GM12878 (cell line): ENCODE results near the gene NPAS3. TPM values are rescaled to one million over a fixed set of nuclear protein-coding genes. Genes with fewer than 3 reads are reported as not detected.

Source experiments
- ATAC-seq: fragments of 200-7000 bp; cut with Tn5 transposase; 3 replicates; pipeline ENCODE4 v1.9.1; 2020; ENCODE audit warnings: mild to moderate bottlenecking, moderate library complexity
- BruUV-seq: library from RNA; stranded (reverse); fragments of 400-500 nt; replicated peaks from 2 replicates; lab custom pipeline; 2021; lab: Mats Ljungman, UMichigan
- CTCF ChIA-PET: fragments of 300-600 bp; sonication (Branson Sonifier 250); formaldehyde crosslinking; extraction: SDS; loops from one replicate; lab custom pipeline; 2021; ENCODE audit warnings: inconsistent platforms; lab: Yijun Ruan, JAX
- POLR2A ChIA-PET: fragments of 350-600 bp; formaldehyde crosslinking; extraction: SDS; loops from one replicate; lab custom pipeline; 2021; ENCODE audit warnings: inconsistent platforms; lab: Charles Lee
- RAD21 ChIA-PET: fragments of 300-600 bp; sonication (Branson Sonifier 250); formaldehyde crosslinking; loops from one replicate; lab custom pipeline; 2023; ENCODE audit warnings: antibody characterized with exemption; ENCODE audit not compliant: unreplicated experiment; lab: Charles Lee
- SMC1A ChIA-PET: fragments of 300-600 bp; sonication (Branson Sonifier 250); formaldehyde crosslinking; loops from one replicate; lab custom pipeline; 2023; ENCODE audit not compliant: unreplicated experiment, uncharacterized antibody; lab: Charles Lee
- DNase-seq: peaks from one replicate; pipeline ENCODE4 v3.0.0-alpha.2; 2011; ENCODE audit warnings: low read depth, low spot score
- FAIRE-seq: peaks from 3 replicates; lab custom pipeline; 2011; peaks lifted over from hg19 to GRCh38; lab: Jason Lieb, UNC
- H2AFZ ChIP-seq: 2 replicates; pipeline ENCODE4 v1.6.0; 2011; ENCODE audit warnings: low read depth, low read length, control low read depth; ENCODE audit not compliant: control insufficient read depth
- H3K27ac ChIP-seq: 2 replicates; pipeline ENCODE4 v1.5.1; 2011; ENCODE audit warnings: control low read depth; ENCODE audit not compliant: control insufficient read depth, insufficient read depth
- H3K27me3 ChIP-seq, 2 experiments: replicated peaks in 1 of 2; 2 replicates each; pipeline versions ENCODE4 v1.6.0 to v1.6.1; 2011; ENCODE audit warnings: low read length in 1 of 2; ENCODE audit not compliant: control insufficient read depth in 2 of 2, insufficient read depth in 2 of 2
- H3K36me3 ChIP-seq, 2 experiments: 2 replicates each; pipeline ENCODE4 v1.5.1; 2011; ENCODE audit warnings: low read length in 1 of 2; ENCODE audit not compliant: control insufficient read depth in 2 of 2, insufficient read depth in 2 of 2
- H3K4me1 ChIP-seq: 2 replicates; pipeline ENCODE4 v1.6.1; 2011; ENCODE audit warnings: mild to moderate bottlenecking, low read length, moderate library complexity, mixed read lengths; ENCODE audit not compliant: control insufficient read depth, insufficient read depth
- H3K4me2 ChIP-seq: 2 replicates; pipeline ENCODE4 v1.6.0; 2011; ENCODE audit warnings: control low read depth; ENCODE audit not compliant: control insufficient read depth, insufficient read depth
- H3K4me3 ChIP-seq: fragments of 200-600 bp; sonication (generic); 2 replicates; pipeline ENCODE4 v1.5.1; 2016
- H3K79me2 ChIP-seq: 2 replicates; pipeline ENCODE4 v1.6.0; 2011; ENCODE audit warnings: low read length; ENCODE audit not compliant: control insufficient read depth, insufficient read depth
- H3K9ac ChIP-seq: 2 replicates; pipeline ENCODE4 v1.8.0; 2011; ENCODE audit warnings: low read length, control low read depth, mixed read lengths; ENCODE audit not compliant: control insufficient read depth, insufficient read depth
- H3K9me3 ChIP-seq: replicated peaks from 3 replicates; pipeline ENCODE4 v1.5.1; 2011; ENCODE audit warnings: mild to moderate bottlenecking, low read length; ENCODE audit not compliant: control insufficient read depth, insufficient read depth
- H4K20me1 ChIP-seq: 2 replicates; pipeline ENCODE4 v1.6.0; 2011; ENCODE audit not compliant: control insufficient read depth, insufficient read depth
- NFXL1 ChIP-seq: fragments of 450-650 bp; IDR thresholded peaks from 2 replicates; pipeline ENCODE4 v1.6.1; 2017; ENCODE audit warnings: antibody characterized with exemption, mild to moderate bottlenecking, borderline replicate concordance
- NR2C1 ChIP-seq: fragments of 450-650 bp; IDR thresholded peaks from 2 replicates; pipeline ENCODE4 v1.6.1; 2017; ENCODE audit warnings: antibody characterized with exemption, mild to moderate bottlenecking, moderate library complexity
- PAX5 ChIP-seq: IDR thresholded peaks from 2 replicates; pipeline ENCODE4 v1.6.1; 2011; ENCODE audit warnings: low read depth, low read length, borderline replicate concordance
- PAX8 ChIP-seq: fragments of 450-650 bp; IDR thresholded peaks from 2 replicates; pipeline ENCODE4 v1.6.1; 2017; ENCODE audit warnings: mild to moderate bottlenecking, moderate library complexity
- RBBP5 ChIP-seq: fragments of 200-600 bp; sonication (generic); conservative IDR thresholded peaks from 2 replicates; pipeline ENCODE4 v1.6.1; 2016
- SMAD5 ChIP-seq: IDR thresholded peaks from 2 replicates; pipeline ENCODE4 v1.6.1; 2016; ENCODE audit warnings: antibody characterized with exemption, low read depth
- SPI1 ChIP-seq: IDR thresholded peaks from 2 replicates; pipeline ENCODE4 v1.6.1; 2011; ENCODE audit warnings: low read depth, mild to moderate bottlenecking, low read length, moderate library complexity, borderline replicate concordance; ENCODE audit not compliant: insufficient read depth
- ZNF207 ChIP-seq: fragments of 450-650 bp; IDR thresholded peaks from 2 replicates; pipeline ENCODE4 v1.6.1; 2014; ENCODE audit warnings: antibody characterized with exemption, mild to moderate bottlenecking, borderline replicate concordance
- WGBS: methylation state at CpG from one replicate; pipeline ENCODE4 v1.1.6; 2016; ENCODE audit warnings: low lambda C conversion rate; ENCODE audit not compliant: insufficient replicate concordance, insufficient coverage; ENCODE audit errors: missing lambda C conversion rate; 5-methylcytosine and 5-hydroxymethylcytosine counted together
- in situ Hi-C: fragments of 300-500 bp; cut with MboI; formaldehyde crosslinking; loops from 9 replicates; pipeline ENCODE4 v1.14.3; 2018; ENCODE audit warnings: mixed read lengths
- intact Hi-C: fragments of 100-400 bp; cut with micrococcal nuclease; formaldehyde crosslinking; loops from one replicate; pipeline ENCODE4 v1.14.2; 2022; ENCODE audit not compliant: unreplicated experiment
- polyA plus RNA-seq, 11 experiments: library from polyadenylated mRNA; depleted of rRNA in 4 of 11; unstranded in 6 of 11; stranded (reverse) in 5 of 11; fragments of >200 nt; fragmentation: Nextera tagmentation in 4 of 11; fragmentation: Illumina TruSeq in 1 of 11; extraction: Ambion mirVana in 4 of 11; extraction: Trizol in 1 of 11; gene quantifications; 1 replicate in 1 of 11; 2 replicates in 10 of 11; pipeline versions ENCODE4 v1.2.1 to v1.2.3, GENCODE V29; 2011 to 2016; ENCODE audit warnings: inconsistent platforms in 2 of 11, missing spikeins in 2 of 11, low read depth in 1 of 11
- total RNA-seq, 4 experiments: library from RNA; depleted of rRNA in 3 of 4; stranded (reverse); fragments of >200 nt in 3 of 4; fragmentation: Illumina TruSeq in 1 of 4; extraction: Trizol in 1 of 4; gene quantifications; 2 replicates each; pipeline versions ENCODE4 v1.2.1 to v1.2.3, GENCODE V29; 2013 to 2021
- TF ChIP-seq, protein P1 (sequence below): fragments of 450-650 bp; formaldehyde crosslinking; IDR thresholded peaks from 2 replicates; pipeline ENCODE4 v1.4.0; 2022; ENCODE audit warnings: mild to moderate bottlenecking, moderate library complexity
- TF ChIP-seq, protein P2 (sequence below): fragments of 150-350 bp; IDR thresholded peaks from 2 replicates; pipeline ENCODE4 v1.6.1; 2016; ENCODE audit warnings: low read depth, low read length
- TF ChIP-seq, protein P3 (sequence below): IDR thresholded peaks from 2 replicates; pipeline ENCODE4 v1.6.1; 2012; ENCODE audit warnings: improper control_type of control experiment, low read depth, low read length; ENCODE audit not compliant: insufficient replicate concordance

The NPAS3 gene
- total and polyA plus RNA-seq, 10 of the 15 experiments (the other 5 are each of a cell fraction or from before 2014, with no cell fraction given), result under 0.01 to 2.7 (median 0.03) TPM; not detected in 6

DNA sequence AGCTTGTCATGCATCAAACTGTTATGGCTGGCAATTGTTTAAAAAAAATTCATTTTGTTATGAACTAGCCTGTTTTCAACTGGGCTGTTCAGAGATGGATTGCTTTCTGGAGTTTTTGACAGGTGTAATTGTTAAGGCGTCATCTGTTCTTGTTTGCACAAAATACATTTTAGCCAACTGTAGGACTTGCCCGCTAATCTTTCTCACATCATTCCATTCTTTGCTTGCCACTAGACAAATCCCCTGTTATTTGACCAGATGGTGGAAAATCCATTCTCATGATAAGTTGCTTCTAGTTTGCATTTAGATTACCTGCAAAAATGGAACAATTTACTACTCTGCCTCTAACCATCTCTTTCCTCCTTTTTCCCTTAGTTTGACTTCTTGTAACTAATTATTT lies 114.3 kb downstream of the NPAS3 start:
- Histone ChIP-seq H3K9ac (no peak overlapping the region), H3K9me3 (no peaks in the 10 kb centered on the region), H3K79me2 (no peaks in the 10 kb centered on the region), H2AFZ (no peak overlapping the region), H3K36me3 (no peaks in the 10 kb centered on the region), H3K4me3 (no peak overlapping the region), H3K27me3 (no peaks in the 10 kb centered on the region), H4K20me1 (no peaks in the 10 kb centered on the region), H3K4me1 (no peaks in the 10 kb centered on the region), H3K4me2 (no peak overlapping the region), H3K27ac (no peak overlapping the region)
- ATAC-seq (no peak), FAIRE-seq (no peak), DNase-seq (no peak)
- intact Hi-C loops (no loop called here), in situ Hi-C loops (no loop called here)
- BruUV-seq, result no TSS peak
- ChIA-PET RAD21 (no interaction called here), POLR2A (no interaction called here), CTCF (no interaction called here), SMC1A (no interaction called here)
- 24% methylated on average over 2 of the region's 2 CpGs for WGBS
- TF ChIP-seq PAX8, result no peak
- TF ChIP-seq, protein P1, sequence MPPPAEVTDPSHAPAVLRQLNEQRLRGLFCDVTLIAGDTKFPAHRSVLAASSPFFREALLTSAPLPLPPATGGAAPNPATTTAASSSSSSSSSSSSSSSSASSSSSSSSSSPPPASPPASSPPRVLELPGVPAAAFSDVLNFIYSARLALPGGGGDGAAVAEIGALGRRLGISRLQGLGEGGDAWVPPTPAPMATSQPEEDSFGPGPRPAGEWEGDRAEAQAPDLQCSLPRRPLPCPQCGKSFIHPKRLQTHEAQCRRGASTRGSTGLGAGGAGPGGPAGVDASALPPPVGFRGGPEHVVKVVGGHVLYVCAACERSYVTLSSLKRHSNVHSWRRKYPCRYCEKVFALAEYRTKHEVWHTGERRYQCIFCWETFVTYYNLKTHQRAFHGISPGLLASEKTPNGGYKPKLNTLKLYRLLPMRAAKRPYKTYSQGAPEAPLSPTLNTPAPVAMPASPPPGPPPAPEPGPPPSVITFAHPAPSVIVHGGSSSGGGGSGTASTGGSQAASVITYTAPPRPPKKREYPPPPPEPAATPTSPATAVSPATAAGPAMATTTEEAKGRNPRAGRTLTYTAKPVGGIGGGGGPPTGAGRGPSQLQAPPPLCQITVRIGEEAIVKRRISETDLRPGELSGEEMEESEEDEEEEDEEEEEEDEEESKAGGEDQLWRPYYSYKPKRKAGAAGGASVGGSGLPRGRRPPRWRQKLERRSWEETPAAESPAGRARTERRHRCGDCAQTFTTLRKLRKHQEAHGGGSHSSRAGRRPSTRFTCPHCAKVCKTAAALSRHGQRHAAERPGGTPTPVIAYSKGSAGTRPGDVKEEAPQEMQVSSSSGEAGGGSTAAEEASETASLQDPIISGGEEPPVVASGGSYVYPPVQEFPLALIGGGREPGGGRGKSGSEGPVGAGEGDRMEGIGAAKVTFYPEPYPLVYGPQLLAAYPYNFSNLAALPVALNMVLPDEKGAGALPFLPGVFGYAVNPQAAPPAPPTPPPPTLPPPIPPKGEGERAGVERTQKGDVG (CRISPR knock-in tag), result no peak
- TF ChIP-seq RBBP5, result no peak
- TF ChIP-seq NFXL1, result no peak
- no peak for TF ChIP-seq PAX5
- TF ChIP-seq SMAD5, result no peak
- no peak for TF ChIP-seq NR2C1
- TF ChIP-seq, protein P2, sequence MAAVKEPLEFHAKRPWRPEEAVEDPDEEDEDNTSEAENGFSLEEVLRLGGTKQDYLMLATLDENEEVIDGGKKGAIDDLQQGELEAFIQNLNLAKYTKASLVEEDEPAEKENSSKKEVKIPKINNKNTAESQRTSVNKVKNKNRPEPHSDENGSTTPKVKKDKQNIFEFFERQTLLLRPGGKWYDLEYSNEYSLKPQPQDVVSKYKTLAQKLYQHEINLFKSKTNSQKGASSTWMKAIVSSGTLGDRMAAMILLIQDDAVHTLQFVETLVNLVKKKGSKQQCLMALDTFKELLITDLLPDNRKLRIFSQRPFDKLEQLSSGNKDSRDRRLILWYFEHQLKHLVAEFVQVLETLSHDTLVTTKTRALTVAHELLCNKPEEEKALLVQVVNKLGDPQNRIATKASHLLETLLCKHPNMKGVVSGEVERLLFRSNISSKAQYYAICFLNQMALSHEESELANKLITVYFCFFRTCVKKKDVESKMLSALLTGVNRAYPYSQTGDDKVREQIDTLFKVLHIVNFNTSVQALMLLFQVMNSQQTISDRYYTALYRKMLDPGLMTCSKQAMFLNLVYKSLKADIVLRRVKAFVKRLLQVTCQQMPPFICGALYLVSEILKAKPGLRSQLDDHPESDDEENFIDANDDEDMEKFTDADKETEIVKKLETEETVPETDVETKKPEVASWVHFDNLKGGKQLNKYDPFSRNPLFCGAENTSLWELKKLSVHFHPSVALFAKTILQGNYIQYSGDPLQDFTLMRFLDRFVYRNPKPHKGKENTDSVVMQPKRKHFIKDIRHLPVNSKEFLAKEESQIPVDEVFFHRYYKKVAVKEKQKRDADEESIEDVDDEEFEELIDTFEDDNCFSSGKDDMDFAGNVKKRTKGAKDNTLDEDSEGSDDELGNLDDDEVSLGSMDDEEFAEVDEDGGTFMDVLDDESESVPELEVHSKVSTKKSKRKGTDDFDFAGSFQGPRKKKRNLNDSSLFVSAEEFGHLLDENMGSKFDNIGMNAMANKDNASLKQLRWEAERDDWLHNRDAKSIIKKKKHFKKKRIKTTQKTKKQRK, result no peak
- TF ChIP-seq, protein P3, sequence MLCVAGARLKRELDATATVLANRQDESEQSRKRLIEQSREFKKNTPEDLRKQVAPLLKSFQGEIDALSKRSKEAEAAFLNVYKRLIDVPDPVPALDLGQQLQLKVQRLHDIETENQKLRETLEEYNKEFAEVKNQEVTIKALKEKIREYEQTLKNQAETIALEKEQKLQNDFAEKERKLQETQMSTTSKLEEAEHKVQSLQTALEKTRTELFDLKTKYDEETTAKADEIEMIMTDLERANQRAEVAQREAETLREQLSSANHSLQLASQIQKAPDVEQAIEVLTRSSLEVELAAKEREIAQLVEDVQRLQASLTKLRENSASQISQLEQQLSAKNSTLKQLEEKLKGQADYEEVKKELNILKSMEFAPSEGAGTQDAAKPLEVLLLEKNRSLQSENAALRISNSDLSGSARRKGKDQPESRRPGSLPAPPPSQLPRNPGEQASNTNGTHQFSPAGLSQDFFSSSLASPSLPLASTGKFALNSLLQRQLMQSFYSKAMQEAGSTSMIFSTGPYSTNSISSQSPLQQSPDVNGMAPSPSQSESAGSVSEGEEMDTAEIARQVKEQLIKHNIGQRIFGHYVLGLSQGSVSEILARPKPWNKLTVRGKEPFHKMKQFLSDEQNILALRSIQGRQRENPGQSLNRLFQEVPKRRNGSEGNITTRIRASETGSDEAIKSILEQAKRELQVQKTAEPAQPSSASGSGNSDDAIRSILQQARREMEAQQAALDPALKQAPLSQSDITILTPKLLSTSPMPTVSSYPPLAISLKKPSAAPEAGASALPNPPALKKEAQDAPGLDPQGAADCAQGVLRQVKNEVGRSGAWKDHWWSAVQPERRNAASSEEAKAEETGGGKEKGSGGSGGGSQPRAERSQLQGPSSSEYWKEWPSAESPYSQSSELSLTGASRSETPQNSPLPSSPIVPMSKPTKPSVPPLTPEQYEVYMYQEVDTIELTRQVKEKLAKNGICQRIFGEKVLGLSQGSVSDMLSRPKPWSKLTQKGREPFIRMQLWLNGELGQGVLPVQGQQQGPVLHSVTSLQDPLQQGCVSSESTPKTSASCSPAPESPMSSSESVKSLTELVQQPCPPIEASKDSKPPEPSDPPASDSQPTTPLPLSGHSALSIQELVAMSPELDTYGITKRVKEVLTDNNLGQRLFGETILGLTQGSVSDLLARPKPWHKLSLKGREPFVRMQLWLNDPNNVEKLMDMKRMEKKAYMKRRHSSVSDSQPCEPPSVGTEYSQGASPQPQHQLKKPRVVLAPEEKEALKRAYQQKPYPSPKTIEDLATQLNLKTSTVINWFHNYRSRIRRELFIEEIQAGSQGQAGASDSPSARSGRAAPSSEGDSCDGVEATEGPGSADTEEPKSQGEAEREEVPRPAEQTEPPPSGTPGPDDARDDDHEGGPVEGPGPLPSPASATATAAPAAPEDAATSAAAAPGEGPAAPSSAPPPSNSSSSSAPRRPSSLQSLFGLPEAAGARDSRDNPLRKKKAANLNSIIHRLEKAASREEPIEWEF, result no peak
- no peak for TF ChIP-seq ZNF207
- TF ChIP-seq SPI1, result no peak
